ENCODE data around the gene HBZ.

DNA sequence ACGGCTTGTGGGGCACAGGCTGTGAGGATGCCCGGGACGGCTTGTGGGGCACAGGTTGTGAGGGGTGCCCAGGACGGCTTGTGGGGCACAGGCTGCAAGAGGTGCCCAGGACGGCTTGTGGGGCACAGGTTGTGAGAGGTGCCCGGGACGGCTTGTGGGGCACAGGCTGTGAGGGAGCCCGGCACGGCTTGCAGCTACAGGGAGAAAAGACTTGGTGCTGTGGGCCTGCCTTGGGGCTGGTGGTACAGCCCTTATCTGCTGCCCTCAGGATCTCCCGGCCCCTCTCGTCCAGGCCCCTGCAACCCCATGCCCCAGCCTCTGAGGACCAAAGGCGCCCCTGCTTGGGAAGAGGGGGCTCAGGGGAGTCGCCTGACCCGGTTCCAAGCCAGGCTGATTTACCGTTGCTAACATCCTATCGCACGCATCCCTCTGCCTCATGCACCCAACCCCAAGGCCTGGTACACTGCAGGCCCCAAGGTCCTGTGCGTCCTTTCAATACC lies 8.3 kb downstream of the HBZ start:
- TF ChIP-seq, protein P1, sequence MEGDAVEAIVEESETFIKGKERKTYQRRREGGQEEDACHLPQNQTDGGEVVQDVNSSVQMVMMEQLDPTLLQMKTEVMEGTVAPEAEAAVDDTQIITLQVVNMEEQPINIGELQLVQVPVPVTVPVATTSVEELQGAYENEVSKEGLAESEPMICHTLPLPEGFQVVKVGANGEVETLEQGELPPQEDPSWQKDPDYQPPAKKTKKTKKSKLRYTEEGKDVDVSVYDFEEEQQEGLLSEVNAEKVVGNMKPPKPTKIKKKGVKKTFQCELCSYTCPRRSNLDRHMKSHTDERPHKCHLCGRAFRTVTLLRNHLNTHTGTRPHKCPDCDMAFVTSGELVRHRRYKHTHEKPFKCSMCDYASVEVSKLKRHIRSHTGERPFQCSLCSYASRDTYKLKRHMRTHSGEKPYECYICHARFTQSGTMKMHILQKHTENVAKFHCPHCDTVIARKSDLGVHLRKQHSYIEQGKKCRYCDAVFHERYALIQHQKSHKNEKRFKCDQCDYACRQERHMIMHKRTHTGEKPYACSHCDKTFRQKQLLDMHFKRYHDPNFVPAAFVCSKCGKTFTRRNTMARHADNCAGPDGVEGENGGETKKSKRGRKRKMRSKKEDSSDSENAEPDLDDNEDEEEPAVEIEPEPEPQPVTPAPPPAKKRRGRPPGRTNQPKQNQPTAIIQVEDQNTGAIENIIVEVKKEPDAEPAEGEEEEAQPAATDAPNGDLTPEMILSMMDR (IDR thresholded peaks at IDR 0.05) = no peak
- no peak for TF ChIP-seq POLR2A (IDR thresholded peaks at IDR 0.05)

Data from uterus (tissue), 2 donors.